ENCODE results near the gene ERI2. TPM values are rescaled to one million over a fixed set of nuclear protein-coding genes. Genes with fewer than 3 reads are reported as not detected.

Gene ERI2
- total and polyA plus RNA-seq, 2 of the 13 experiments (the other 11 are each of a cell fraction or from before 2014, with no cell fraction given) = 17.4 to 41.3 TPM

DNA sequence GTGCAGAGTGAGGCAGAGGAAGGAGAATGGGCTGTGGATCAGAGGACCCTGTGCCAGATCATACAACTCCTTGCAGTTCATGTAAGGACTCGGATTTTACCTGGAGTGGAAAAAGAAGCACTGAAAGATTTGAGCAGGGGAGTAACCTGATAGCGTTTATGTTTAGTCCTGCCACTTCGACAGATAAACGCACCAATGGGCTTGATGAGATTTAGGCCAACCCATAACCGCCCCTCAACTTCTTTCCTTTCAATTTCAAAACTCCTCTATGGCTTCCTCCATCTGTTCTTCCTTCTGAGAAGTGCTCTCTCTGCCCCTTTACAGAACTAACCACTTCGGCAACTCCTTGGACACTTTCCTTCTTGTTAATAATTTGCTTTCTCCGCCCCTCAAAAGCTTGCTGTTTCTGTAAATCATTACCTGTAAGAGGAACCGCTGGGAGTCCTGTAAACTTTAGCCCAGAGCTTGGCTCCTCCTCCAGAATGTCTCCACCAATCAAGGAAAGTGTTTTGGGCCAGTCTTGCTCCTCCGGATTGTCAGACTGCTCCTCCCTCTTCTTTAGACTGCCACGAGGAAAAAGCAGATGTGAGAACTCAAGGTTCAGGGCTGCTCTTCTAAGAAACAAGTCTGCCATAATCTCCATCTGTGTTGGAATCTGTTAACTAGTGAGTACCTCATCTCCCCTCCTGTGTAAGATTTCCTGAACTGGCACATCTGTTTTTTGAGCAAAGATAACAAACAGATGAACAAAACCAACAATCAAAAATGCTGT is 42.6 kb downstream of the ERI2 start, which contains the start of gene ACSM3 (continued):
- TF ChIP-seq AGO1 (IDR thresholded peaks at IDR 0.05; ENCODE audit: low read depth, low read length, poor library complexity, severe bottlenecking) (no peak), CENPX (CRISPR knock-in tag; IDR thresholded peaks at IDR 0.05) (no peak), SATB2 (CRISPR knock-in tag; IDR thresholded peaks at IDR 0.05) (no peak), EZH2 (conservative IDR thresholded peaks at IDR 0.05; ENCODE audit: low read depth, low read length) (no peak), GATAD1 (CRISPR knock-in tag; IDR thresholded peaks at IDR 0.05) (no peak; the same call in 1 of the 2 replicates), ZBTB38 (CRISPR knock-in tag; IDR thresholded peaks at IDR 0.05) (no peak), ZNF549 (CRISPR knock-in tag; IDR thresholded peaks at IDR 0.05) (no peak), ZBTB1 (CRISPR knock-in tag; IDR thresholded peaks at IDR 0.05; ENCODE audit: borderline replicate concordance) (no peak), TIGD3 (CRISPR knock-in tag; IDR thresholded peaks at IDR 0.05; ENCODE audit: borderline replicate concordance) (no peak), ZNF350 (CRISPR knock-in tag; IDR thresholded peaks at IDR 0.05; ENCODE audit: borderline replicate concordance, low read depth) (no peak), TEAD3 (CRISPR knock-in tag; optimal IDR thresholded peaks at IDR 0.05; ENCODE audit: borderline replicate concordance) (peak; percentile 21), U2AF2 (IDR thresholded peaks at IDR 0.05; ENCODE audit: low read depth, low read length) (no peak), NFYC (CRISPR knock-in tag; IDR thresholded peaks at IDR 0.05) (peak; percentile 60), ZNF543 (CRISPR knock-in tag; IDR thresholded peaks at IDR 0.05) (peak; percentile 15; the same call in 1 of the 2 replicates), ZNF740 (CRISPR knock-in tag; IDR thresholded peaks at IDR 0.05) (no peak), ELF1 (CRISPR knock-in tag; IDR thresholded peaks at IDR 0.05) (no peak), ZNF207 (IDR thresholded peaks at IDR 0.05; ENCODE audit: borderline replicate concordance) (no peak), ZNF367 (CRISPR knock-in tag; IDR thresholded peaks at IDR 0.05; ENCODE audit: borderline replicate concordance) (no peak), ARNT (IDR thresholded peaks at IDR 0.05) (no peak), ZNF577 (CRISPR knock-in tag; IDR thresholded peaks at IDR 0.05; ENCODE audit: borderline replicate concordance, low read depth) (no peak), ZMYM4 (CRISPR knock-in tag; IDR thresholded peaks at IDR 0.05) (peak; percentile 83), MAF1 (CRISPR knock-in tag; IDR thresholded peaks at IDR 0.05; ENCODE audit: borderline replicate concordance) (no peak), KAT8 (CRISPR knock-in tag; IDR thresholded peaks at IDR 0.05) (no peak), GZF1 (CRISPR knock-in tag; IDR thresholded peaks at IDR 0.05) (no peak), ZFP37 (CRISPR knock-in tag; IDR thresholded peaks at IDR 0.05; ENCODE audit: borderline replicate concordance) (no peak), HOXA9 (CRISPR knock-in tag; IDR thresholded peaks at IDR 0.05; ENCODE audit: borderline replicate concordance) (no peak), ZNF674 (CRISPR knock-in tag; IDR thresholded peaks at IDR 0.05; ENCODE audit: low read depth) (no peak), ZFP36L1 (CRISPR knock-in tag; IDR thresholded peaks at IDR 0.05) (no peak), SMARCE1 (IDR thresholded peaks at IDR 0.05; ENCODE audit: borderline replicate concordance) (no peak), PCBP2 (optimal IDR thresholded peaks at IDR 0.05; ENCODE audit: low read depth, low read length, poor library complexity, severe bottlenecking) (no peak)
- TF ChIP-seq, protein P1, sequence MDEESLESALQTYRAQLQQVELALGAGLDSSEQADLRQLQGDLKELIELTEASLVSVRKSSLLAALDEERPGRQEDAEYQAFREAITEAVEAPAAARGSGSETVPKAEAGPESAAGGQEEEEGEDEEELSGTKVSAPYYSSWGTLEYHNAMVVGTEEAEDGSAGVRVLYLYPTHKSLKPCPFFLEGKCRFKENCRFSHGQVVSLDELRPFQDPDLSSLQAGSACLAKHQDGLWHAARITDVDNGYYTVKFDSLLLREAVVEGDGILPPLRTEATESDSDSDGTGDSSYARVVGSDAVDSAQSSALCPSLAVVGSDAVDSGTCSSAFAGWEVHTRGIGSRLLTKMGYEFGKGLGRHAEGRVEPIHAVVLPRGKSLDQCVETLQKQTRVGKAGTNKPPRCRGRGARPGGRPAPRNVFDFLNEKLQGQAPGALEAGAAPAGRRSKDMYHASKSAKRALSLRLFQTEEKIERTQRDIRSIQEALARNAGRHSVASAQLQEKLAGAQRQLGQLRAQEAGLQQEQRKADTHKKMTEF (CRISPR knock-in tag; IDR thresholded peaks at IDR 0.05) = peak; percentile 26; the same call in 1 of the 2 replicates

Measured in HepG2 (cell line).